Lung (tissue), 13 donors: ENCODE results near the gene FARSA. TPM values are rescaled to one million over a fixed set of nuclear protein-coding genes. Genes with fewer than 3 reads are reported as not detected.
A peak's percentile ranks its signal among the peaks of the same experiment; 100 is the strongest.

ENCODE experiments used
- ATAC-seq: fragments of 200-7000 bp; cut with Tn5 transposase; one replicate; pipeline ENCODE4 v1.9.1; 2020; ENCODE audit warnings: moderate number of reproducible peaks; ENCODE audit not compliant: insufficient read depth, low FRiP score
- DNase-seq, 3 donors: peaks; one replicate each; pipeline ENCODE4 v3.0.0-alpha.2; 2013 to 2017
- H3K27ac ChIP-seq, 2 donors: one replicate each; pipeline ENCODE4 v1.5.1; 2013; ENCODE audit warnings: mild to moderate bottlenecking in 2 of 2, moderate library complexity in 2 of 2, control low read depth in 1 of 2, inconsistent platforms in 1 of 2, low read depth in 1 of 2, low read length in 1 of 2
- H3K27me3 ChIP-seq, 3 donors: one replicate each; pipeline ENCODE4 v1.5.1; 2013; ENCODE audit warnings: low read length in 2 of 3; ENCODE audit not compliant: control insufficient read depth in 3 of 3, insufficient read depth in 3 of 3
- H3K36me3 ChIP-seq, 4 donors: one replicate each; pipeline ENCODE4 v1.5.1; 2013; ENCODE audit warnings: low read length in 4 of 4, mild to moderate bottlenecking in 1 of 4, moderate library complexity in 1 of 4; ENCODE audit not compliant: control insufficient read depth in 4 of 4, insufficient read depth in 4 of 4
- H3K4me1 ChIP-seq, 5 donors: one replicate each; pipeline ENCODE4 v1.5.1; 2013; ENCODE audit warnings: low read length in 5 of 5, mild to moderate bottlenecking in 2 of 5, moderate library complexity in 1 of 5; ENCODE audit not compliant: control insufficient read depth in 5 of 5, insufficient read depth in 5 of 5
- H3K4me3 ChIP-seq: one replicate; pipeline ENCODE4 v1.5.1; 2013; ENCODE audit warnings: mild to moderate bottlenecking, control low read depth, moderate library complexity
- H3K9ac ChIP-seq, 2 donors: one replicate each; pipeline ENCODE4 v1.5.1; 2013; ENCODE audit warnings: low read length in 2 of 2, control low read depth in 1 of 2; ENCODE audit not compliant: insufficient read depth in 1 of 2
- H3K9me3 ChIP-seq, 4 donors: one replicate each; pipeline ENCODE4 v1.5.1; 2013; ENCODE audit warnings: low read length in 3 of 4, mild to moderate bottlenecking in 1 of 4, moderate library complexity in 1 of 4; ENCODE audit not compliant: control insufficient read depth in 4 of 4, insufficient read depth in 3 of 4
- WGBS, 2 donors: extraction: QIAGEN DNeasy Blood & Tissue Kit; methylation state at CpG; one replicate each; pipeline ENCODE4 v1.1.7; 2013; 5-methylcytosine and 5-hydroxymethylcytosine counted together
- polyA plus RNA-seq, 2 donors: library from polyadenylated mRNA; stranded (reverse); fragments of 200-250 nt; gene quantifications; one replicate each; pipeline ENCODE4 v1.2.1, GENCODE V29; 2013
- small RNA-seq: library from RNA; depleted of rRNA; stranded (forward); fragments of <200 nt; gene quantifications from one replicate; pipeline ENCODE3, GENCODE V24; 2014; ENCODE audit warnings: low replicate concordance
- total RNA-seq, 2 donors: library from RNA; depleted of rRNA in 1 of 2; stranded (reverse); fragments of >200 nt in 1 of 2; gene quantifications; one replicate each; pipeline ENCODE4 v1.2.1, GENCODE V29; 2014 to 2021
- TF ChIP-seq, protein P1 (sequence below): IDR thresholded peaks from 2 replicates; pipeline ENCODE4 v1.5.1; 2012; ENCODE audit warnings: mild to moderate bottlenecking; ENCODE audit errors: control extremely low read depth, extremely low read depth
- donor health status: control.
- donor health status: control.
- donor health status: Bipolar disorder and iron deficiency.
- donor health status: healthy.
- donor health status: DM: yes; HTN: yes; CAD: no.

FARSA gene
- total and polyA plus RNA-seq, 4 donors: 27.8 to 72.1 (median 52.8) TPM

DNA sequence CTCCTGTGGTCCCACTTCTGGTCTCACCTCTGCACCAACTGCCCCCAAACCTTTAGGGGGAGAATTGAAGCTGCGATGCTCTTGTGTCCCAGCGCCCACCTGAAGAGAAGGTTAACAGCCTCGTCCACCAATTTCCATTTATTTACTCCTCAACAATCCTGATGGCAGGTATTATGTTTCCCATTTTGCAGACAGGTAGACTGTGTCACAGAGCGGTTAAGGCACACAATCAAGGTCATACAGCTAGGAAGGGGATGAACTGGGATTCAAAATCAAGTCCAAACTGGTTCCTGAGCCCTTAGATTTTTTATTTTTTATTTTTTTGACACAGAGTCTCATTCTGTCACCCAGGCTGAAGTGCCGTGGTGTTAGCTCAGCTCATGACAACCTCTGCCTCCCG, 58.4 kb downstream of the FARSA start:
- 96% methylated on average over 6 of the region's 6 CpGs for WGBS, 2 donors
- Histone ChIP-seq H3K36me3 (peaks cover 0 to 20% (median 2%) of the 10 kb centered on the region in 4 donors), H3K9ac (no peak overlapping the region), H3K9me3 (peaks cover 0 to 3% (median 0%) of the 10 kb centered on the region in 4 donors), H3K4me3 (no peak overlapping the region), H3K27me3 (no peaks in the 10 kb centered on the region), H3K27ac (no peak overlapping the region), H3K4me1 (peaks cover 0 to 4% (median 0%) of the 10 kb centered on the region in 5 donors)
- DNase-seq (no peak), ATAC-seq (no peak)
- TF ChIP-seq, protein P1, sequence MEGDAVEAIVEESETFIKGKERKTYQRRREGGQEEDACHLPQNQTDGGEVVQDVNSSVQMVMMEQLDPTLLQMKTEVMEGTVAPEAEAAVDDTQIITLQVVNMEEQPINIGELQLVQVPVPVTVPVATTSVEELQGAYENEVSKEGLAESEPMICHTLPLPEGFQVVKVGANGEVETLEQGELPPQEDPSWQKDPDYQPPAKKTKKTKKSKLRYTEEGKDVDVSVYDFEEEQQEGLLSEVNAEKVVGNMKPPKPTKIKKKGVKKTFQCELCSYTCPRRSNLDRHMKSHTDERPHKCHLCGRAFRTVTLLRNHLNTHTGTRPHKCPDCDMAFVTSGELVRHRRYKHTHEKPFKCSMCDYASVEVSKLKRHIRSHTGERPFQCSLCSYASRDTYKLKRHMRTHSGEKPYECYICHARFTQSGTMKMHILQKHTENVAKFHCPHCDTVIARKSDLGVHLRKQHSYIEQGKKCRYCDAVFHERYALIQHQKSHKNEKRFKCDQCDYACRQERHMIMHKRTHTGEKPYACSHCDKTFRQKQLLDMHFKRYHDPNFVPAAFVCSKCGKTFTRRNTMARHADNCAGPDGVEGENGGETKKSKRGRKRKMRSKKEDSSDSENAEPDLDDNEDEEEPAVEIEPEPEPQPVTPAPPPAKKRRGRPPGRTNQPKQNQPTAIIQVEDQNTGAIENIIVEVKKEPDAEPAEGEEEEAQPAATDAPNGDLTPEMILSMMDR: no peak

DNA sequence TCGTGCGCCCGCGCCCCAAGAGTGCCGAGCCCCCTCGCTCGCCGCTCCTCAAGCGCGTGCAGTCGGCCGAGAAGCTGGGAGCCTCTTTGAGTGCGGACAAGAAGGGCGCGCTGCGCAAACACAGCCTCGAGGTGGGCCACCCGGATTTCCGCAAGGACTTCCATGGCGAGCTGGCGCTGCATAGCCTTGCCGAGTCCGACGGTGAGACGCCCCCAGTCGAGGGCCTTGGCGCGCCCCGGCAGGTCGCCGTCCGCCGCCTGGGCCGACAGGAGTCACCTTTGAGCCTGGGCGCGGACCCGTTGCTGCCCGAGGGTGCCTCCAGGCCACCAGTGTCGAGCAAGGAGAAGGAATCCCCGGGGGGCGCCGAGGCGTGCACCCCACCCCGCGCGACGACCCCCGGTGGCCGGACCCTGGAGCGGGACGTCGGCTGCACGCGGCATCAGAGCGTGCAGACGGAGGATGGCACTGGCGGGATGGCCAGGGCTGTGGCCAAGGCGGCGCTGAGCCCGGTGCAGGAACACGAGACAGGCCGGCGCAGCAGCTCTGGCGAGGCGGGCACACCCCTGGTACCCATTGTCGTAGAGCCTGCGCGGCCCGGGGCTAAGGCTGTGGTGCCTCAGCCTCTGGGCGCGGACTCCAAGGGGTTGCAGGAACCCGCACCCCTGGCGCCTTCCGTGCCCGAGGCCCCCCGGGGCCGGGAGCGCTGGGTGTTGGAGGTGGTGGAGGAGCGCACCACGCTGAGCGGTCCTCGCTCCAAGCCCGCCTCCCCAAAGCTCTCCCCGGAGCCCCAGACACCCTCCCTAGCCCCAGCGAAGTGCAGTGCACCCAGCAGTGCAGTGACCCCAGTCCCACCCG, 59.4 kb downstream of the FARSA start:
- peaks cover 0 to 3% (median 0%) of the 10 kb centered on the region in 4 donors for H3K9me3 ChIP-seq
- WGBS, 2 donors: 89 to 93% methylated on average over 85 to 86 of the region's 86 CpGs
- no peaks in the 10 kb centered on the region for H3K27me3 ChIP-seq
- peaks cover 0 to 4% (median 0%) of the 10 kb centered on the region in 5 donors for H3K4me1 ChIP-seq
- peak overlapping the region; percentile 5 for H3K4me3 ChIP-seq
- TF ChIP-seq, protein P1: no peak
- ATAC-seq (no peak), DNase-seq (no peak)
- H3K36me3 ChIP-seq: peaks cover 0 to 20% (median 2%) of the 10 kb centered on the region in 4 donors
- H3K27ac ChIP-seq: no peak overlapping the region
- no peak overlapping the region for H3K9ac ChIP-seq

DNA sequence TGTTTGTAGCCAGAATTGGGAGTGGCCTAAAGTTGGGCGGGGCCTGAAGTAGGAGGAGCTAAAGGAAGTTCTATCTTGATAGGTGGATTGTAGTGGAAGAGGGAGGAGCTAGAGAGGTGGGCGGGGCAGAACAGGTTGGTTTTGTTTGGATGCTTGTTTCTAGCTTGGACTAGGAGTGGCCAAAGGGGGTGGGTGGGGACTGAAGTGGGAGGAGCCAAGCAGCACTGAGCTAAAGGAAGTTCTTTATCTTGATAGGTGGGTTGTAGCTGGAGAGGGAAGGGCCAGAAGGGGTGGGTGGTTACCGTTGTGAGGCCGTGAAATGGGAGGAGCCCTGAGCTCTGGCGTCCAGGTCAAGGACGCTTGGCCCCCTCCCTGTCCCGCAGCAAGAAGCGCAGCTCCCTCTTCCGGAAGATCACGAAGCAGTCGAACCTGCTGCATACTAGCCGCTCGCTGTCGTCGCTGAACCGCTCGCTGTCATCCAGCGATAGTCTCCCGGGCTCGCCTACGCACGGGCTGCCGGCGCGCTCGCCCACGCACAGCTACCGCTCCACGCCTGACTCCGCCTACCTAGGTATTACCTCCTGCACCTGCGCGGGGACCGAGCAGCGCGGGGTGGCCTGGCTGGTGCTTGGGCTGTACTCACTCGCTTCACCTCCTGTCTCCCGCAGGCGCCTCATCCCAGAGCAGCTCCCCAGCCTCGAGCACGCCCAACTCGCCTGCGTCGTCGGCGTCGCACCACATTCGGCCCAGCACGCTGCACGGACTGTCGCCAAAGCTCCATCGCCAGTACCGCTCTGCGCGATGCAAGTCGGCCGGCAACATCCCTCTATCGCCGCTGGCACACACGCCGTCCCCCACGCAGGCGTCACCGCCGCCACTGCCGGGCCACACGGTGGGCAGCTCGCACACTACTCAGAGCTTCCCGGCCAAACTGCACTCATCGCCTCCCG, 60.3 kb downstream of the FARSA start:
- Histone ChIP-seq H3K9ac (no peak overlapping the region), H3K27me3 (no peaks in the 10 kb centered on the region), H3K9me3 (peaks cover 0 to 3% (median 0%) of the 10 kb centered on the region in 4 donors), H3K4me1 (peaks cover 0 to 4% (median 0%) of the 10 kb centered on the region in 5 donors), H3K27ac (no peak overlapping the region), H3K4me3 (no peak overlapping the region), H3K36me3 (peaks cover 0 to 17% (median 2%) of the 10 kb centered on the region in 4 donors)
- DNase-seq: peak in 2 of 3 donors; percentile 32 to 61
- 62 to 67% methylated on average over 70 of the region's 70 CpGs for WGBS, 2 donors
- ATAC-seq: peak; percentile 67
- TF ChIP-seq, protein P1: no peak

Small RNA genes within 50 kb of the gene (small RNA-seq; reads per million reads assigned to genes)
- 0.60 reads per million, percentile 68 among the genes with 10 or more reads in this experiment for gene MIR5695
- gene MIR6515: 0.06 reads per million

Other genes with a start within 250 kb of the FARSA start
- gene GNG14, start 245.7 kb downstream of the FARSA start, total RNA-seq: not detected
- not detected for gene GNG14, start 245.7 kb downstream of the FARSA start, polyA plus RNA-seq
- gene FBXW9, start 237.1 kb downstream of the FARSA start, total RNA-seq: 10 to 100 TPM; 10.7 to 17.1 TPM
- 10 to 100 TPM in 1 of 2 donors, 1 to 10 TPM in 1; 6.8 to 13.0 TPM for gene FBXW9, start 237.1 kb downstream of the FARSA start, polyA plus RNA-seq
- 10 to 100 TPM; 54.7 to 63.0 TPM for gene TNPO2, start 209.8 kb downstream of the FARSA start, total RNA-seq
- 10 to 100 TPM; 29.5 to 31.5 TPM for gene TNPO2, start 209.8 kb downstream of the FARSA start, polyA plus RNA-seq
- gene TRIR, start 199.0 kb downstream of the FARSA start, total RNA-seq: 100 to 1,000 TPM in 1 of 2 donors, 10 to 100 TPM in 1; 77.2 to 144 TPM
- gene TRIR, start 199.0 kb downstream of the FARSA start, polyA plus RNA-seq: 100 to 1,000 TPM; 226 to 422 TPM
- 10 to 100 TPM; 33.4 to 75.0 TPM for gene GET3, start 196.2 kb downstream of the FARSA start, total RNA-seq
- gene GET3, start 196.2 kb downstream of the FARSA start, polyA plus RNA-seq: 100 to 1,000 TPM in 1 of 2 donors, 10 to 100 TPM in 1; 78.8 to 112 TPM
- gene BEST2, start 181.9 kb downstream of the FARSA start, total RNA-seq: not detected
- under 1 TPM in 1 of 2 donors, not detected in 1; 0.02 TPM for gene BEST2, start 181.9 kb downstream of the FARSA start, polyA plus RNA-seq
- gene HOOK2, start 158.2 kb downstream of the FARSA start, total RNA-seq: 10 to 100 TPM; 46.9 to 67.4 TPM
- 10 to 100 TPM; 39.8 to 54.3 TPM for gene HOOK2, start 158.2 kb downstream of the FARSA start, polyA plus RNA-seq
- 100 to 1,000 TPM; 121 to 205 TPM for gene JUNB, start 142.2 kb downstream of the FARSA start, total RNA-seq
- gene JUNB, start 142.2 kb downstream of the FARSA start, polyA plus RNA-seq: 100 to 1,000 TPM; 111 to 689 TPM
- 100 to 1,000 TPM; 166 to 196 TPM for gene PRDX2, start 131.9 kb downstream of the FARSA start, total RNA-seq
- 100 to 1,000 TPM; 132 to 181 TPM for gene PRDX2, start 131.9 kb downstream of the FARSA start, polyA plus RNA-seq
- 1 to 10 TPM; 1.8 to 2.2 TPM for gene THSD8, start 131.6 kb downstream of the FARSA start, total RNA-seq
- 1 to 10 TPM in 1 of 2 donors, under 1 TPM in 1; 0.10 to 6.2 TPM for gene THSD8, start 131.6 kb downstream of the FARSA start, polyA plus RNA-seq
- gene RNASEH2A, start 127.1 kb downstream of the FARSA start, total RNA-seq: 10 to 100 TPM in 1 of 2 donors, 1 to 10 TPM in 1; 7.5 to 16.1 TPM
- 10 to 100 TPM in 1 of 2 donors, 1 to 10 TPM in 1; 7.3 to 11.1 TPM for gene RNASEH2A, start 127.1 kb downstream of the FARSA start, polyA plus RNA-seq
- gene RTBDN, start 99.1 kb downstream of the FARSA start, total RNA-seq: not detected
- not detected for gene RTBDN, start 99.1 kb downstream of the FARSA start, polyA plus RNA-seq
- gene MAST1, start 95.2 kb downstream of the FARSA start, total RNA-seq: under 1 TPM; 0.55 to 0.88 TPM
- gene MAST1, start 95.2 kb downstream of the FARSA start, polyA plus RNA-seq: under 1 TPM; 0.08 to 0.26 TPM
- 10 to 100 TPM; 31.2 to 68.0 TPM for gene DNASE2, start 52.3 kb downstream of the FARSA start, total RNA-seq
- gene DNASE2, start 52.3 kb downstream of the FARSA start, polyA plus RNA-seq: 10 to 100 TPM; 32.2 to 72.3 TPM
- gene KLF1, start 46.5 kb downstream of the FARSA start, total RNA-seq: 1 to 10 TPM in 1 of 2 donors, under 1 TPM in 1; 0.28 to 3.0 TPM
- gene KLF1, start 46.5 kb downstream of the FARSA start, polyA plus RNA-seq: under 1 TPM; 0.26 to 0.61 TPM
- 10 to 100 TPM; 24.0 to 31.3 TPM for gene GCDH, start 42.6 kb downstream of the FARSA start, total RNA-seq
- gene GCDH, start 42.6 kb downstream of the FARSA start, polyA plus RNA-seq: 10 to 100 TPM; 15.6 to 33.8 TPM
- not detected for gene SYCE2, start 14.4 kb downstream of the FARSA start, total RNA-seq
- under 1 TPM; 0.13 to 0.28 TPM for gene SYCE2, start 14.4 kb downstream of the FARSA start, polyA plus RNA-seq
- 1,000 to 10,000 TPM in 1 of 2 donors, 100 to 1,000 TPM in 1; 479 to 1,551 TPM for gene CALR, start 4.9 kb upstream of the FARSA start, total RNA-seq
- gene CALR, start 4.9 kb upstream of the FARSA start, polyA plus RNA-seq: 1,000 to 10,000 TPM in 1 of 2 donors, 100 to 1,000 TPM in 1; 415 to 1,123 TPM
- gene RAD23A, start 12.2 kb upstream of the FARSA start, total RNA-seq: 100 to 1,000 TPM in 1 of 2 donors, 10 to 100 TPM in 1; 79.7 to 122 TPM
- gene RAD23A, start 12.2 kb upstream of the FARSA start, polyA plus RNA-seq: 100 to 1,000 TPM; 112 to 186 TPM
- gene GADD45GIP1, start 23.5 kb upstream of the FARSA start, total RNA-seq: 10 to 100 TPM; 14.9 to 22.6 TPM
- gene GADD45GIP1, start 23.5 kb upstream of the FARSA start, polyA plus RNA-seq: 10 to 100 TPM; 50.0 to 69.0 TPM
- under 1 TPM; 0.20 to 0.25 TPM for gene DAND5, start 35.9 kb upstream of the FARSA start, total RNA-seq
- under 1 TPM; 0.01 to 0.14 TPM for gene DAND5, start 35.9 kb upstream of the FARSA start, polyA plus RNA-seq
- 100 to 1,000 TPM; 129 to 190 TPM for gene NFIX, start 61.8 kb upstream of the FARSA start, total RNA-seq
- 10 to 100 TPM; 26.0 to 50.5 TPM for gene NFIX, start 61.8 kb upstream of the FARSA start, polyA plus RNA-seq
- gene LYL1, start 169.1 kb upstream of the FARSA start, total RNA-seq: 10 to 100 TPM; 12.9 to 25.9 TPM
- gene LYL1, start 169.1 kb upstream of the FARSA start, polyA plus RNA-seq: 10 to 100 TPM; 15.5 to 34.1 TPM
- 10 to 100 TPM; 14.4 to 41.4 TPM for gene TRMT1, start 183.0 kb upstream of the FARSA start, total RNA-seq
- gene TRMT1, start 183.0 kb upstream of the FARSA start, polyA plus RNA-seq: 10 to 100 TPM; 46.1 to 48.2 TPM
- gene NACC1, start 184.6 kb upstream of the FARSA start, total RNA-seq: 10 to 100 TPM; 18.4 to 94.8 TPM
- gene NACC1, start 184.6 kb upstream of the FARSA start, polyA plus RNA-seq: 10 to 100 TPM; 51.6 to 64.9 TPM
- 10 to 100 TPM; 45.8 to 94.3 TPM for gene STX10, start 216.7 kb upstream of the FARSA start, total RNA-seq
- gene STX10, start 216.7 kb upstream of the FARSA start, polyA plus RNA-seq: 100 to 1,000 TPM; 128 to 136 TPM
- gene IER2, start 216.7 kb upstream of the FARSA start, total RNA-seq: 10 to 100 TPM; 29.8 to 93.5 TPM
- gene IER2, start 216.7 kb upstream of the FARSA start, polyA plus RNA-seq: 100 to 1,000 TPM in 1 of 2 donors, 10 to 100 TPM in 1; 92.5 to 242 TPM